Measurements from ENCODE around the gene ERH. TPM values are rescaled to one million over a fixed set of nuclear protein-coding genes. Genes with fewer than 3 reads are reported as not detected.

ERH gene
- total RNA-seq, 1 donor from 2014 or later, result 141 TPM

GRCh38 chr14:69404478-69404877 is 6.4 kb upstream of the ERH start:
- TF ChIP-seq CTCF (IDR thresholded peaks at IDR 0.05; ENCODE audit: insufficient read depth, low read length, poor library complexity, severe bottlenecking), result no peak
- Histone ChIP-seq H3K27me3 (ENCODE audit: control insufficient read depth, insufficient read depth, low read length) (no peaks in the 10 kb centered on the region), H3K36me3 (ENCODE audit: control insufficient read depth, insufficient read depth, low read length) (no peaks in the 10 kb centered on the region), H3K4me3 (ENCODE audit: low read depth, low read length) (no peak overlapping the region)
- DNase-seq (ENCODE audit: low read depth), result no peak

- H3K27me3 ChIP-seq (ENCODE audit: control insufficient read depth, insufficient read depth, low read length), result no peaks in the 10 kb centered on the region
- no peak for DNase-seq (ENCODE audit: low read depth)
- TF ChIP-seq CTCF (IDR thresholded peaks at IDR 0.05; ENCODE audit: insufficient read depth, low read length, poor library complexity, severe bottlenecking), result no peak
- H3K36me3 ChIP-seq (ENCODE audit: control insufficient read depth, insufficient read depth, low read length), result no peaks in the 10 kb centered on the region
- no peak overlapping the region for H3K4me3 ChIP-seq (ENCODE audit: low read depth, low read length)
These were observed 3.7 kb upstream of the ERH start for GRCh38 chr14:69401841-69402240.

DNA sequence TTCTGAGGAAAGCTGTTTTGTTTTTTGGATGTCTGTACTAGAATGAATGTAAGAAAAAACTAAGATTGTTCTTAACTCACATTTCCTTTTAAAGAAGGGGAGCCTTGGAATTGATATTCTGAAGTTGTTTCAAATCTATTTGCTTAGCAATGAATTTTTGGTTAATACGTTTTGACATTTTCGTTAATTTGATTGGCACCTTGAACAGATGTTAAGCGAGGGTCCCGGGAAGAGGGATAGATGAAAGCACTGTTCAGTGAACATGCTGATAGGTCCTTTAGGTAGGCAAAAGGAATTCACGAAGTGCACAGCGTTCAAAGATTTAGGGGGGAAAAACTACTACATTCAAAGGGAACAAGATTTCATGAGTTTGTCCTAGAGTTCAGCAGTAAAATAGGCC is 2.1 kb upstream of the ERH start:
- no peak for DNase-seq (ENCODE audit: low read depth)
- H3K27me3 ChIP-seq (ENCODE audit: control insufficient read depth, insufficient read depth, low read length), result no peaks in the 10 kb centered on the region
- H3K4me3 ChIP-seq (ENCODE audit: low read depth, low read length), result peak overlapping the region; percentile 73
- H3K36me3 ChIP-seq (ENCODE audit: control insufficient read depth, insufficient read depth, low read length), result no peaks in the 10 kb centered on the region
- TF ChIP-seq CTCF (IDR thresholded peaks at IDR 0.05; ENCODE audit: insufficient read depth, low read length, poor library complexity, severe bottlenecking), result no peak

DNA sequence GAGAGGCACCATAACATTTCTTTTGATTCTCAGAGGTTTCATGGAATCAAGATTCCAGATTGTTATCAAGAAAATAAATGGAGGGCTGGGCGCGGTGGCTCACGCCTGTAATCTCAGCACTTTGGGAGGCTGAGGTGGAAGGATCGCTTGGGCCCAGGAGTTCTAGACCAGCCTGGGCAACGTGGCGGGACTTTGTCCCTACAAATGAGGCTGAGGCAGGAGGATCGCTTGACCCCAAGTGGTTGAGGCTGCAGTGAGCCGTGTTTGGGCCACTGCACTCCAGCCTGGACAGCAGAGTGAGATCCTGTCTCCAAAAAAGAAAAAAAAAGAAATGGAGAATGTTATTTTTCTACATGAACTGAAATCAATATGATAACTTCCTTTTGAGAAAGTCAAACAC is 1.7 kb upstream of the ERH start:
- TF ChIP-seq CTCF (IDR thresholded peaks at IDR 0.05; ENCODE audit: insufficient read depth, low read length, poor library complexity, severe bottlenecking), result no peak
- no peaks in the 10 kb centered on the region for H3K27me3 ChIP-seq (ENCODE audit: control insufficient read depth, insufficient read depth, low read length)

GRCh38 chr14:69398818-69399210 is 715 bp upstream of the ERH start:
- no peaks in the 10 kb centered on the region for H3K27me3 ChIP-seq (ENCODE audit: control insufficient read depth, insufficient read depth, low read length)
- DNase-seq (ENCODE audit: low read depth), result no peak
- TF ChIP-seq CTCF (IDR thresholded peaks at IDR 0.05; ENCODE audit: insufficient read depth, low read length, poor library complexity, severe bottlenecking), result no peak
- H3K4me3 ChIP-seq (ENCODE audit: low read depth, low read length), result peak overlapping the region; percentile 73
- no peaks in the 10 kb centered on the region for H3K36me3 ChIP-seq (ENCODE audit: control insufficient read depth, insufficient read depth, low read length)

More for the DNA sequence above, 1.7 kb upstream of the ERH start:
- H3K4me3 ChIP-seq (ENCODE audit: low read depth, low read length), result peak overlapping the region; percentile 73
- no peaks in the 10 kb centered on the region for H3K36me3 ChIP-seq (ENCODE audit: control insufficient read depth, insufficient read depth, low read length)
- no peak for DNase-seq (ENCODE audit: low read depth)

DNA sequence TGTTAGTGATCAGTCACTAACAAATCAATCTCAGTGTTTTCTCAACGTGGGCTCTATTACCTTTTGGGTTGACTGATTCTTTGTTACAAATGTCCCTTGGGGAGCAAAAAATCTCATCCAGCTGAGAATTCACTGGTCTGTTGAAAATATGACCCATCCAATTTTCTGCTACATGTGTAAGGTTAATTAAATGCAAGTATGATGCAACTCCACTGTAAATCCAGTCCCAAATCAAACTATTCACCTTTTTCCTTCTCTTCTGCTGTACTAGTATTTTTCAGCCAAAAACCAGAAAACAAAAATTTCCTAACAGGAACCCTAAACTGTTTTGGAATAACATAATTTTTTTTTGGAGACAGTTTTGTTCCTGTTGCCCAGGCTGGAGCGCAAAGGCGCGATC is 2.2 kb downstream of the ERH start:
- Histone ChIP-seq H3K36me3 (ENCODE audit: control insufficient read depth, insufficient read depth, low read length) (no peaks in the 10 kb centered on the region), H3K27me3 (ENCODE audit: control insufficient read depth, insufficient read depth, low read length) (no peaks in the 10 kb centered on the region), H3K4me3 (ENCODE audit: low read depth, low read length) (no peak overlapping the region)
- TF ChIP-seq CTCF (IDR thresholded peaks at IDR 0.05; ENCODE audit: insufficient read depth, low read length, poor library complexity, severe bottlenecking), result no peak
- no peak for DNase-seq (ENCODE audit: low read depth)
